HepG2 (cell line): Measurements from ENCODE around the gene CA11. TPM values are rescaled to one million over a fixed set of nuclear protein-coding genes. Genes with fewer than 3 reads are reported as not detected.

Experiments
- AGO1 ChIP-seq: fragments of 200-400 bp; formaldehyde crosslinking; IDR thresholded peaks from 2 replicates; pipeline ENCODE4 v1.6.1; 2017; ENCODE audit warnings: mild to moderate bottlenecking, low read depth, low read length, moderate library complexity; ENCODE audit not compliant: poor library complexity, severe bottlenecking
- DR1 ChIP-seq: sonication (generic); formaldehyde crosslinking; IDR thresholded peaks from 2 replicates; pipeline ENCODE4 v1.8.0; 2021; ENCODE audit warnings: mild to moderate bottlenecking, missing genetic modification reagents, inconsistent platforms
- HDAC6 ChIP-seq: fragments of 200-600 bp; sonication (generic); IDR thresholded peaks from 2 replicates; pipeline ENCODE4 v1.7.0; 2017; ENCODE audit warnings: mild to moderate bottlenecking, antibody characterized with exemption, low read length, low read depth
- IRF2 ChIP-seq: IDR thresholded peaks from 2 replicates; pipeline ENCODE4 v1.6.1; 2018; ENCODE audit warnings: missing genetic modification reagents, missing compliant biosample characterization
- KLF11 ChIP-seq: IDR thresholded peaks from 2 replicates; pipeline ENCODE4 v1.6.1; 2016; ENCODE audit warnings: missing compliant biosample characterization
- MATR3 ChIP-seq: sonication (generic); formaldehyde crosslinking; IDR thresholded peaks from 2 replicates; pipeline ENCODE4 v1.4.0; 2020; ENCODE audit warnings: missing genetic modification reagents
- MNT ChIP-seq: fragments of 450-650 bp; IDR thresholded peaks from 2 replicates; pipeline ENCODE4 v1.6.1; 2016
- NCOR1 ChIP-seq: fragments of 200-600 bp; sonication (generic); IDR thresholded peaks from 2 replicates; pipeline ENCODE4 v1.7.0; 2017; ENCODE audit warnings: antibody characterized with exemption, low read length, borderline replicate concordance
- NFYC ChIP-seq: IDR thresholded peaks from 2 replicates; pipeline ENCODE4 v1.6.1; 2016; ENCODE audit warnings: missing genetic modification reagents, missing compliant biosample characterization
- RCOR2 ChIP-seq: IDR thresholded peaks from 2 replicates; pipeline ENCODE4 v1.6.1; 2016; ENCODE audit warnings: missing biosample characterization, missing genetic modification reagents
- RFX1 ChIP-seq: fragments of 450-650 bp; IDR thresholded peaks from 2 replicates; pipeline ENCODE4 v1.6.1; 2017
- RNF219 ChIP-seq: sonication (generic); formaldehyde crosslinking; IDR thresholded peaks from 2 replicates; pipeline ENCODE4 v1.5.0; 2020; ENCODE audit warnings: mild to moderate bottlenecking, missing genetic modification reagents
- SCMH1 ChIP-seq: sonication (generic); formaldehyde crosslinking; IDR thresholded peaks from 2 replicates; pipeline ENCODE4 v1.9.0; 2021; ENCODE audit warnings: missing genetic modification reagents, mild to moderate bottlenecking, borderline replicate concordance
- SIN3B ChIP-seq: fragments of 150-350 bp; IDR thresholded peaks from 2 replicates; pipeline ENCODE4 v1.6.1; 2014; ENCODE audit warnings: low read length
- TEF ChIP-seq: sonication (generic); formaldehyde crosslinking; IDR thresholded peaks from 2 replicates; pipeline ENCODE4 v1.5.0; 2020; ENCODE audit warnings: missing genetic modification reagents
- ZC3H4 ChIP-seq: sonication (generic); formaldehyde crosslinking; IDR thresholded peaks from 2 replicates; pipeline ENCODE4 v1.4.0; 2020; ENCODE audit warnings: missing genetic modification reagents, borderline replicate concordance
- ZNF18 ChIP-seq: sonication (generic); formaldehyde crosslinking; IDR thresholded peaks from 2 replicates; pipeline ENCODE4 v1.8.0; 2022; ENCODE audit warnings: mild to moderate bottlenecking, missing genetic modification reagents; ENCODE audit not compliant: insufficient replicate concordance
- ZNF263 ChIP-seq: sonication (generic); formaldehyde crosslinking; IDR thresholded peaks from 2 replicates; pipeline ENCODE4 v1.4.0; 2020; ENCODE audit warnings: missing genetic modification reagents
- ZNF3 ChIP-seq: IDR thresholded peaks from 2 replicates; pipeline ENCODE4 v1.7.0; 2017; ENCODE audit warnings: inconsistent platforms
- ZNF678 ChIP-seq: sonication (generic); formaldehyde crosslinking; IDR thresholded peaks from 2 replicates; pipeline ENCODE4 v1.4.0; 2020; ENCODE audit warnings: mild to moderate bottlenecking, missing genetic modification reagents
- ZNF746 ChIP-seq: sonication (generic); formaldehyde crosslinking; IDR thresholded peaks from 2 replicates; pipeline ENCODE4 v1.8.0; 2022; ENCODE audit warnings: mild to moderate bottlenecking, missing genetic modification reagents
- ZNF781 ChIP-seq: sonication (generic); formaldehyde crosslinking; IDR thresholded peaks from 2 replicates; pipeline ENCODE4 v1.5.1; 2020; ENCODE audit warnings: borderline replicate concordance, mild to moderate bottlenecking, missing genetic modification reagents; ENCODE audit errors: not compliant biosample characterization
- ZXDC ChIP-seq: sonication (generic); formaldehyde crosslinking; IDR thresholded peaks from 2 replicates; pipeline ENCODE4 v1.5.0; 2020; ENCODE audit warnings: mild to moderate bottlenecking, missing genetic modification reagents
- polyA plus RNA-seq, 8 experiments: library from polyadenylated mRNA; depleted of rRNA in 3 of 8; stranded (reverse) in 7 of 8; unstranded in 1 of 8; fragments of >200 nt; fragmentation: Illumina TruSeq in 4 of 8; extraction: Trizol in 4 of 8; gene quantifications; 2 replicates each; pipeline versions ENCODE4 v1.2.1 to v1.2.3, GENCODE V29; 2011 to 2016; ENCODE audit warnings: low read depth in 4 of 8, missing spikeins in 1 of 8, mixed read lengths in 1 of 8; ENCODE audit not compliant: insufficient read depth in 1 of 8
- total RNA-seq, 5 experiments: library from RNA; depleted of rRNA; stranded (reverse); fragments of >200 nt; fragmentation: Illumina TruSeq; extraction: Trizol; gene quantifications; 2 replicates each; pipeline ENCODE4 v1.2.3, GENCODE V29; 2016; ENCODE audit warnings: low read depth in 1 of 5

Gene CA11
- total and polyA plus RNA-seq, 2 of the 13 experiments (the other 11 are each of a cell fraction or from before 2014, with no cell fraction given) = 0.41 to 0.58 TPM

- no peak for TF ChIP-seq ZNF18 (CRISPR knock-in tag)
- TF ChIP-seq ZNF781 (CRISPR knock-in tag) = no peak
- no peak for TF ChIP-seq KLF11
- TF ChIP-seq SIN3B = no peak
- TF ChIP-seq RCOR2 (CRISPR knock-in tag) = 0 out of 2 replicates have a peak, but pooled peaks have one; percentile 32
- peak; percentile 77; the same call in 1 of the 2 replicates for TF ChIP-seq IRF2 (CRISPR knock-in tag)
- TF ChIP-seq NCOR1 = no peak
- no peak for TF ChIP-seq NFYC (CRISPR knock-in tag)
- TF ChIP-seq TEF (CRISPR knock-in tag) = no peak
- no peak for TF ChIP-seq AGO1
- no peak for TF ChIP-seq ZNF263 (CRISPR knock-in tag)
- TF ChIP-seq ZNF746 (CRISPR knock-in tag) = no peak
- no peak for TF ChIP-seq ZNF678
- no peak for TF ChIP-seq DR1
- TF ChIP-seq ZC3H4 (CRISPR knock-in tag) = no peak
- no peak for TF ChIP-seq MNT
- TF ChIP-seq ZNF3 (CRISPR knock-in tag) = no peak
- no peak for TF ChIP-seq SCMH1
- no peak for TF ChIP-seq MATR3 (CRISPR knock-in tag)
- no peak for TF ChIP-seq RFX1
- TF ChIP-seq ZXDC (CRISPR knock-in tag) = no peak
- TF ChIP-seq RNF219 (CRISPR knock-in tag) = no peak
- no peak for TF ChIP-seq HDAC6
Measured at GRCh38 chr19:48646001-48646721, at the start of gene CA11 (continued).
